Fibroblast of upper back skin (primary cell): ENCODE results near the gene CLDN6.
A peak's percentile ranks its signal among the peaks of the same experiment; 100 is the strongest.

Experiments
- DNase-seq: peaks from one replicate; pipeline ENCODE4 v3.0.0-alpha.2; 2013

The CLDN6 gene

DNA sequence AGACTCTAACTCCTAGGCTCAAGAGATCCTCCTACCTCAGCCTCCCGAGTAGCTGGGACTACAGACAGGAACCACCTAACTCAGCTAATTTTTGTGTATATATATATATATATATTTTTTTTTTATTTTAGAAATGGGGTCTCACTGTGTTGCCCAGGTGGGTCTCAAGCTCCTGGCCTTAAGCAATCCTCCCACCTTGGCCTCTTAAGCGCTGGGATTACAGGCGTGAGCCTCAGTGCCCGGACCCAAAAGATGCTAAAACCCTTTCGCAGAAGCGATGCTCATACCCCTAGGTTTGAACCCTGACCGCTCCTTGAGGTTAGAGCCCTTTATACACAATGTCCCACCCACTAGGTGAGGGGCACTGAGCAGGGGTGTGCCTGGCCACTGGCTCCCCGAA, 7.5 kb downstream of the CLDN6 start:
- DNase-seq: no peak

DNA sequence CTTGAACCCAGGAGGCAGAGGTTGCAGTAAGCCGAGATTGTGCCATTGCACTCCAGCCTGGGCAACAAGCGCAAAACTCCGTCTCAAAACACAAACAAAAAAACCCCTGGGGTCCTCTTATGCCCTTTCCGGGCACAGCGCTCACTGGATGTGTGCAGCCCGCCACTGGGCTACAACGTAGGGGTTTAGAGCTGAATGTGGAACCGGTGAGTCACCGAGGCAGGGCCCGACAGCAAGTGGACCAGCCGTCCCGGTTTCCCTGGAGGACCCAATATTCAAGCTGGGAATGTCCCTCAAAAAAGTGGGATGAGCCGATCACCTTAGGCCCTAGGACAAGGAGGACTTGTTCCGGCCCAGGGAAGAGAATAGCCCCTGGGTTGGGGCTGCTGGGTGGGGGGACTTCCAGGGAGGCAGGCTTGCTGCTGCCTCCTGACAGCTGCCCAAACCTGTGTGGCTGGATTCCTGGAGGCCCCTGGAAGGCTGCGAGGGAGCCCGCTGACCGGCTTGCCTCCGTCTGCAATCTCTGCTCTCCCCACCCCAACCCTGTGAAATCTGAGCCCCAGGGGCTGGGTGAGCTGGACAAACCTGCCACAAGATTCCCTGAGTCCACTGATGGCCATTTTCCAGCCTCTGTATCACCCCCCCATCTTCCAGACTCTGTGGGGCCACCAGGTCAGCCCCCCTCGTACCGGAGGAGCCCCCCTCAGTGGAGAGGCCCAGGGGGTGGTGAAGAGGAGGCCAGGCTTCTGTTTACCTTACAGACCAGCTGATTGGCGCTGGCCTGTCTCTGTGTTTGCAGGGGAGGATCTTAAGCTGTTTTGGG, 8.2 kb downstream of the CLDN6 start:
- no peak for DNase-seq

DNA sequence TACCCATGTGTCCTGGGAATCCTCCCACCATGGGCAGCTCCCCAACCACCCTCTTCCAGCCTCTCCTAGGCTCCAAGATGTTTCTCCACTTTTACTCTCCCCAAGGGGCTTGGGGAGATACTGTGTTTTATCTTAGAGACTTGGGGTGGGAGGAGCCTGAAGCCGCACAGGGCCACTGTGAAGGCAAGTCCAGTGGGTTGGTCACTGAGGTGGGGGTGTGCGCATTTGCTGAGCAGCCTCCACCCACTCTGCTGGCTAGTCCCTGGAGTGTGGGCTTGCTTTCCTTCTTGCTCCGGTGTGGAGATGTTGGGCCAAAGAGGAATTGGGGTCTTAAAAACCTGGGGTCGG, 9.3 kb downstream of the CLDN6 start:
- DNase-seq: no peak

DNA sequence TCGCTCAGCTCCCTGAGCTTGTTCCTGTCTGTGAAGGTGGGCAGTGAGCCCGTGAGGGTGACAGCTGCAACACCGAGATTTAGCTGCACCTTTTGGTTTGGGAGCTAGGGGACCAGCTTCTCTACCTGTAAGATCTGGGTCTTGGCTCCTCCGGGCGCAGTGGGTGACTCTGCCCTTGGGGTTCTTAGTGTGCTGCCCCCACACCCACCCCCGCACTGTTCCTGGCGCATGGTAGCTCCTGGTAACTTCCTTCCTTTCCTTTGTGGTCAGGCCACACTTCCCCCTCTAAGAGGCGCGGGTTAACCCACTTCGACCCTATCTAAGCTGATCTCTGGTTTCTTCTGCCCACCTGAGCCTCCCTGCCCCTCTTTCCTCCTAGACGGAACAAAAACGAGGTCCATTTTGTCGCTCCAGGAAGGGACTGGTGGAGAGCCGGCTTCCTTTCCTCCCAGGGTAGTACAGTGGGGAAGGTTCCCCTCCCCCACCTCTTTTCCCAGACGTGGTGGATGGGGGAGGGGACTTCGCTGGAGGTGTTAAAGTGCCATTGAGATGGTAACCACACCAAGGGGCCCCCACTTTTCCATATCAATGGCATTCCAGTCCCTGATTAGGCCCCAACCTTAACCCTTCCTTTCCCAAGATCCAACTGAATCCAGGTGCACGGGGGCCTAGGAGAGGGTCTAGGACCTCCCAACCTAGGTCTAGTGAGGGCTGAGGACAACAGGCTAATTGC, 9.9 kb downstream of the CLDN6 start:
- no peak for DNase-seq

DNA sequence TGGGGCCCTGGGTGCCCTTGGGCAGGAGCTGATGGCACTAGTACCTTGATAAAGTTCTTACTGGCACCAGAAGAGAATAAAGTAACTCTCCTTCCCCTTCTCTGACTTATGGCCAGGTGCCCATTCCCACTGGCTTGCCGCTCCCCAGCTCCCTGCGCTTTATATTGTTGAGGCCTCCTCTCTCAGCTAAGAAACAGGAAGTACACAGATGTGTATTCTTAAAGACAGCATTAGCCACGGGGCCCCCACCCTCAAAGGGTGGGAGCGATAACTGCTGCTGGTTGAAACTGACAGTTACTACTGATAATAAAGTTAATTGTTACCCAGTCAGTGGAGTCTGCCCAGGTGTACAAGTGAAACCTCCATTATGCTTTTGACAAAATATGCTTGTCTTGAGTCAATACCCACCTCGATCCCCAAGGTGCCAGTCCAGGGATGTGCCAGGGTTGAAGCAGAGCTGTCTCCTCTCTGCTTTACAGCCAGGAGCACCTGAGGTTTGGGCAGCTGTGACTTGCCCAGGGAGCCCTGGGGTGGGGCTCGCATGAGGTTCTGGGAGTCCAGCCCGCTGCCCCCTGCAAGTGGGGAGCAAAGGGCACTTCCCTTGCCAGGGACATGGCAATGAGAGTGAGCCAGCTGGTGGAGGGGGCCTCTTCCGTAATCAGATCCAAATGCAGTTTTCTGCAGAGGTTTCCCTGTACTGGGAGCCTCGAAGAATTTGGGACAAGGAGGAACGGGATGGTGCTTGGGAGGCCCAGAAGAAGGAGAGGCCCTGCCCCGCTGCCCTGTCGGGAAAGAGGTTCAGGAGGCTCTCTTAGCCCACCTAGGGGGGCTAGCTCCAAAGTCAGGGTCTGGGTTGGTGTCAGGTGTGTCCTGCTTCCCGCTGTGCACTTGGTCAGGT, 10.7 kb downstream of the CLDN6 start:
- no peak for DNase-seq

DNA sequence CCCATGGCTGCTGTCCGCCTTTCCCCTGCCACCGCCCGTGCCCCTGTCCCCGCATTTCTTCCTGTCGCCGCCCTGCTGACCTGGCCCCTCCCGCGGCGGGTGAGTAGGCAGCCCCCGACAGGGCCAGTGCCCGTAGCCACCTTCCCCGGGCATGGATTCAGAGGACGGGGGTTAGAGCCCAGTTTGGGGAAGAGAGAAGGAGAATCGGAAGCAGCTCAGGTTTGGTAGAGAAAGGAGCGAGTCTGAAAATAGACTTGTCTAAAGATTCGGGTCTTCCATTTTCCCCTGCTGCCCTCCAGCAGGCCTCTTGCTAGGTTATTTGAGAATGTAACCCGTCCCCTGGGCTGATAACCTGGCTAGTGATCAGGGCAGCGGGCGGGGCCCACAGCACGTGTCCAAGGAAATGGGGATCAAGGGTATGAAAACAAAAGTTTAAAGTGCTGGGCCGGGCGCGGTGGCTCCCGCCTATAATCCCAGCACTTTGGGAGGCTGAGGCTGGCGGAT, 13.2 kb downstream of the CLDN6 start:
- no peak for DNase-seq

DNA sequence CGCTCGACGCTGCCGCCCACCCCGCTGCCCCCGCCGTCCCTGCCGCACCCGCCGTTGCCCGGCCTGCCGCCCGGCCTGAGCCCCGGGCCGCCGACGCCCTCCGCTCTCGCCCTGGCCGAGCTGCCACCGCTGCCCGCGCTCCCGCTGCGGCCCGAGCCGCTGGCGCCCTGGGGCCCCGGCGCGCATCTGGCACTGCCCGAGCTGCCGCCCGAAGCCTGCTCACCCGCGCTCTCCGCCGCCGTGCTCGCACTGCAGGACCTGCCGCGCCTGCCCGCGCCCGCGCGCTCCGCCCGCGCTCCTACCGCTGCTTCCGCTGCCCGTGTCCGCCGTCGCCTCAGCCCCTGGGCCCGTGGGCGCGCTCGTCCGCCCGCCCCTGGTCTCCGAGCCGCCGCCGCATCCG, 13.7 kb downstream of the CLDN6 start:
- DNase-seq: no peak

DNA sequence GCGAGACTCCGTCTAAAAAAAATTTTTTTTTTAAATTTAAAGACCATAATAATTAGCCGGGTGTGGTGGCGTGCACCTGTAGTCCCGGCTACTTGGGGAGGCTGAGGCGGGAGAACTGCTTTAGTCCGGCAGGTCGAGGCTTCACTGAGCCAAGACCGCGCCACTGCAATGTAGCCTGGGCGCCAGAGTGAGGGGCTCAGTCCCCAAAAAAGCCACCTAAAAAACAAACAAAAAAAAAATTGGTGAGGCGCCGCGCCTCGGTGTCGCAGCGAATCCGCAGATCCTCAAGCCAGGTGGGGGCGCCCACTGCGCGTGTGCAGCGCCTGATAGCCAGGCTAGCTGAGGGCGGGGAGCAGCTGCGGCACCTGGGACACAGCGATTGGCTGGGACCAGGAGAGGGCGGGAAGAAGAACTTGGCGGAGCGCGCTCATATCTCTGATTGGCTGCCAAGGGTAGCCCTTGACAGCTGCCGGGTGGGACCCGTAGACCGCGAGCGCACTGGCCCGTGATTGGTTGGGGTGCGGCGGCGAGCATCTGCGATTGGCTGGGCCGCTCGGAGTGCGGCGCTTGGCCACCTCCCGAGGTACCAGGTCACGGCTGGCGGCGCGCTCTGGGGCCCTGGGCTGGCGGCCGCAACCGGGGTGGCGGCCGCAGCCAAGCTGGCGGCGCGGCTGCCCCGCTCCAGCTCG, 14.3 kb downstream of the CLDN6 start:
- DNase-seq: peak; percentile 98

DNA sequence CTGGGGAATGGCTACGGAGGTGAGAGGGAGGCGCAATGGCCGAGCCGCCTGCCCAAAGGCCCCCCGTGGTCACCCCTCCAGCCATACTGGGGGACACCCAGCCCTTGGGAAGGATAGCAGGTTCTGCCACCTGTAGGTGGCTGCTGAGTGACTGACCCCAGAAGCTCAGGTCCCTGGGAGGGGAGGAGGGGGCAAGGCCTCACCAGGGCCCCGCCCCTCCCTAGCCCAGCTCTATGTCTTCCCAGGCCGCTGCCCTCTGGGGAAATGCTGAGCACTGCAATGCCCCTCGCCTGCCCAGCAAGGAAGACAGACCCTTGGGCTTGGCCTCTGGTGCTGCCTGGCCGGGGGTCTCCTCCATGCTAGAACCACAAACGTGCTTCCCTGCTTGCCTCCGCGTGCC, 16.7 kb downstream of the CLDN6 start:
- no peak for DNase-seq

DNA sequence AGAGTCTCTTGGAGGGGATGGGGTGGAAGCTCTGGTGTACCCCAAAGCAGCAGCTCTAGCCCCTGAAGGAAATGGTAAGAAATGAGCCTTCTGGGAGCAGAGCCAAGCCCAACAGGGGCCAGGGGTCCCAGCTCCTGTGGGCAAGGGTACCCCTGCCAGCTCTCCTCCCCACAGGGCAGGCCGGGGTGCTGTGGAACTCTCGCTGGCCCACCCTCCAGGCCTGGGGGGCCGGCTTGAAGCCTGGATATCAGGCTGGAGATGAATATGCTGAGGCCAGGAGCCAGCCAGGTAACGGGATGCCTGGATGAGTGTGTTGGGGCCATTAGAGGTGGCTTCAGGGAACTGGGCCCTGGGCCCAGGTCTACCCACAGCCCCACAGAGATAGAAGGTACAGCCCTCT, 17.4 kb downstream of the CLDN6 start:
- DNase-seq: no peak

DNA sequence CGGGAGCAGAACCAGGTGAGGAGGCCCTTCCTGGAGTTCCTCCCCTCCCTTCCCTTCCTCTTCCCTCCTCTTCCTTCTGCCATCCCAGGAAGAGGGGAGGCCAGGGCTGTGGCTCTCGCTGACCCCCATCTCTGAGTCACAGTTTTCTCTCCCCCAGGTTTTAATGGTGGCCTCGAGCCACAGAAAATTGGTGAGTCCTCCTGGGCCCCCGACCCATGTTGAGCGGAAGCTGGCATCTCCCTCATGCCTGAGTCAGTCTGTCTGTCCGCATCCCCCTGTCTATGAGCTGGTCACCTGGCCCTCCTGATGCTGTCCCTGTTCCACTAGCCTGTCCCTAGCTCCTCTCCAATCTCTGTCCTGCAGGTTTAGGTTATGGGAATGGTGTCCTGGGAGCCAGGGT, 18.1 kb downstream of the CLDN6 start:
- no peak for DNase-seq

DNA sequence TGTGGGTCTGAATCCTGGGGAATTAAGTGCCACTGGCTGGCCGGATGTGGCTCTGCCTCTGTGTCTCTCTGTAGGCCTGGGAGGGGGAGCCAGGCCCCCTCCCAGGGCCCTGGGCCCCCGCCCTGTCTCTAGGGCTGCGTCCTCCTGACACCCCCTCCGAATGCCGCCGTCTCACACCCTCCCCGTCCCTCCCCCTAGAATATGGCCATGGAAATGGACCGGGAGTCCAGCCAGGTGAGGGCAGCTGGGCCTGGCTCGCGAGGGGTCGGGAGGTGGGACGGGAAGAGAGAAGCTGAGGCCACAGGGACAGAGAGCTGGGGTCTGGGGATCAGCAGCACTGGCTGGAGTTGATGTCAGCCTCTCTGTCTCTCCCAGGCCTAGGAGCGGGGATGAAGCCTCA, 21.7 kb downstream of the CLDN6 start:
- DNase-seq: no peak

DNA sequence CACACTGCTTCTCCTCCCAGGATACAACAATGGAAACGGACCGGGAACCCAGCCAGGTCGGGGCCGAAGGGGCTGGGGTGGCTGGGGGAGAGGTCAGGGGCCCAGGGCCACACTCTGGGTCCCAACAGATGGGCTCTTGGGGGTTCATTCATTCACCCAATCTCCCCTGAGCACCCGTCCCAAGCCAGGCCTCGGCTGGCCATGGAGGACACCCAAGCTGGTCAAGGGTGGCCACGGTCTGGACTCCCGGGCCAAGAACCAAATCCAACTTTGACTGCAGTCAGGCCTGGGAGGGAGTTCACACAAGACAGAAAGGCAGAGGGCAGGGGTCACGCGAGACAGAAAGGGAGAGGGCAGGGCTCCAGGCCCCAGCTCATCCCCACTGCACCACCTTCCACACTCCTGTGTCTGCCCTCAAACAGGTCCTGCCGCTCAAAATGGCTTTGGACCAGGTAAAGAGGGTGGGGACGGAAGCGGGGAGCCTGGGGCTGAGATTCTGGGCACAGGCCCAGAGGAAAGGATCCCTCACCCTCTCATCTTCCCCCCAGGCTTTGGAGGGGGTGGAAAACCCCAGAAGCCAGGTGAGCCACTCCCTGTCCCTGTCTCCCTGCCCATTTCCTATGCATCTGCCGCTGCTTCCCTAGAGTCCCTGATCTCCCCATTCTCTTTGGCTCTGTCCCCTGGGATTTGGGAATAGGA, 25.5 kb downstream of the CLDN6 start:
- no peak for DNase-seq

DNA sequence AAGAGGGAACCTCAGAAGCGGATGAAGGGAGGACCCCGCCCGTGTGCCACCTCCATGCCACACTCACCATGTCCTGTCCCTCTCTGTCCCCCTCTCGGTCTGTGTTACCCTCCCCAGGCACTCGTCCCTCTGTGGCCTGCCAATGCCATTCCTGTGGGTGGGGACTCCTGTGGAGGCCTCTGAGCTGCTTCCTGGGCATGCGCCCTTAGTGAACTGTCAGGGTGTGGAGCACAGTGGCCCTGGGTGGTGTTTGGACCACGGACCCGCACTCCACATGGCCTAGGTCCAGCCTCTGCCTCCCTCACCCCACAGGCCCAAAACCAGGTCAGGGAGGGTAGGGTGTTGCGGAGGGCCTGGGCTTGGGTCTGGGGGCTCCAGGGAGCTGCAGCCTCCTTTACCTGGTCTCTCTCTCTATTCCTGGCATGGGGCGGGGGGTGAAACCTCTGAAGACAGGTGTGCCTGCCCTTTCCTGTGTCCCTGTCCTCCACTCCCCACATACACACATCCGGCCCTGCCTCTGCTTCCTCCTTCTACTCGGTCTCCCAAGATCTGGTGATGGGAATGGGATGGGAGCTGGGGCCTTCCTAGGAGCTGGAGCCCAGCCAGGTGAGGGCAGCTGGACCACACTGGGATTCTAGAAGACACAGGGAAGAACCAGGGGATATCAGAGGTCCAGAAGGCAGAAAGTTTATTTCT, 26.3 kb downstream of the CLDN6 start:
- no peak for DNase-seq

DNA sequence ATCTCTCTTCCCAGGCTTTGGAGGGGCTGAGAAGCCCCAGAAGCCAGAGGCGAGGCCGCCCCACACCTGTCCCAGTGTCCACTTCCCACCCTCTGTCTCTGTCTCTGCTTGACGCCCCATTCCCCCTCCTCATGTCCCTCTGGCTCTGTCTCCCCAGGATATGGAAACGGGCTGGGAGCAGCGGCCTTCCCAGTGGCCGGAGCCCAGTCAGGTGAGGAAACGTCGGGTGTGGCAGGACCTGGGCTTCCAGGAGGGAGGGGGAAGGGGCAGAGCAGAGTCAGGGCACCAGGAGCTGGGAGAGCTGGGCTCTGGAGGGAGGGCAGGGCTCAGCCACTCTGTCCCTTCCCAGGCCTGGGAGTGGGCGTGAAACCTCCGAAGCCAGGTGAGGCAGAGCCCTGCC, 27.1 kb downstream of the CLDN6 start:
- DNase-seq: no peak

DNA sequence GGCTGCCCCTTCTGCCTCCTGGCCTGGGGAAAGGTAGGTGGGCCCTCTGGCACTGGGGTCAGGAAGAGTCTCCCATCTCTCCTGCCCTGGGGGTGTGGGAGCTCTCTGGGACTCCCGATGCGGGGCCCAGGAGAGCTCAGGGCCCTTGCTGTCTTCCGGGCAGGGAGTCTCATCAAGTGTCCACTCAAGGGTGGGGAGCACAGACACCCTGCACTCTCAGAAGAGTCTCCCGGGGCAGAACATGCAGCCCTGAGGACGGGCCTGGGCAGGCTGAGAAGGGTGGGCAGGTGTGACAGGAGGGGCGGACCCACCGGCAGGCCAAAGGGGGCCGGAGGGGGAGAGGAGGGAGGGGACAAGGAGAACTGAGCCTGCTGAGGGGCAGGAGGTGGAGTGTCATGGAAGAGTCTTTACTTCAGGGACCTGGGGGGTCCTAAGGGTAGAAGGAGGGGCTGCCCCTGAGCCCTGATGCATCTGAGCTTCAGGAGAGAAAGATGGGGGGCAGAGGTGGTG, 29.3 kb downstream of the CLDN6 start:
- DNase-seq: no peak

DNA sequence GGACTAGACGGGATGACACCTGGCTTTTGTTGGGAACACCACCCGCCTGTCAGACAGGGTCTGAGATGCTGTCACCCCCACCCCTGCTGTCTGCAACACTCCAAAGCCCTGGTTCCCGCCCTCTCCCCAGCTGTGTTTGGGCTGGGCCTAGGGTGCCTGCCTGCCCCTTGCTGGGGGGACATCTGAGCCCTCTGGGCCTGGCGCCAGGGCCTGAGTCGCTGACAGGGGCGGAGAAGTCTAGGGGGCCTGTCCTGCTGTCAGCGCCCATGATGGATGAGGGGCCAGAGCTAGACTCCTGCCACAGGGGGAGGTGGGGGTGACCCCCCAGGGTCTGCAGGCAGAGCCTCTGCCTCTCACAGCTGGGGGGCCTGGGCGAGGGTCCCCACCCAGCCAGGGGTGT, 30.1 kb downstream of the CLDN6 start:
- peak; percentile 45 for DNase-seq

DNA sequence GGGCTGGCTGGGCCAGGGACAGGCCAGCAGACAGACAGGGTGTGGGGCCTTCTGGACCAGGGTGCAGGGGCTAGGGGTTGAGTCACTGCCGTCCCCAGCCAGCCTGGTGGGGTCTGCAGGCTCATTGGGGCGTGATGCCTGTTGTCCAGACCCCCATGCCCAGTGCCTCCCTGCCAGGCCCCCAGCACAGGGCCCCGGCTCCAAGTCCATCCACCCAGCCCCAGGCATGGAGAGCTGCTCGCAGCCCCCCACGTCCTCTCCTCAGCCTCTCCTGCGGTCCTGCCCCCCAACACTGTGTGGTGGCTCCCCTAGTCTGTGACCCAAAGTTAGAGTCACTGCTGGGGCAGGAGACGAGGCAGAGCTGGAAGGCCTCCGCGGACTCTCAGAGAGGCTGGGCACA, 30.7 kb downstream of the CLDN6 start:
- no peak for DNase-seq

DNA sequence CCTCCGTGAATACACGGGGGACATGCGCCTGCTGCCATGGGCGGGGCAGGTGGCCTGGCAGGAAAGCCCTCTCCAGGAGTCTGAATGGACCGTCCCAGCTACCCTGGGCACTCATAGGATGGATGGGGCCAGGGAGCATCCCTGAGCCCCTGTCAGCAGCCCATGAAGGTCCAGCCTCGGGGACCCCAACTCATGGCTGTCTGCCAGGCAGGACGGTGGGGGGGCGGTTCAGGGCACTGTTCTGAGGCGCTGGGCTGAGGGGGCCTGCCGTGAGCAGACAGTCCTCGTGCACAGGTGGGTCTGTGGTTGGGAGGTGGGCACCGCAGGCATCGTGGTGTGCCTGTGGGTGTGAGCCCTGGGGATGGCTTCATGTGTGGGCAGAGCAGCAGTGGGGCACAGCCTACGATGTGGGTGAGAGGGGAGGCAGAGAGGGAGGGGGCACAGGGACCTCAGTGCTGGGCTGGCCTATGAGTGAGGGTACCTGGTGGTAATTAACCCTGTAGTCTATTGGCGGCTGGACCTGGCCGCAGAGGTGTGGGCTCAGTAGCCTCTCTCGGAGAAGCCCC, 31.3 kb downstream of the CLDN6 start:
- no peak for DNase-seq

DNA sequence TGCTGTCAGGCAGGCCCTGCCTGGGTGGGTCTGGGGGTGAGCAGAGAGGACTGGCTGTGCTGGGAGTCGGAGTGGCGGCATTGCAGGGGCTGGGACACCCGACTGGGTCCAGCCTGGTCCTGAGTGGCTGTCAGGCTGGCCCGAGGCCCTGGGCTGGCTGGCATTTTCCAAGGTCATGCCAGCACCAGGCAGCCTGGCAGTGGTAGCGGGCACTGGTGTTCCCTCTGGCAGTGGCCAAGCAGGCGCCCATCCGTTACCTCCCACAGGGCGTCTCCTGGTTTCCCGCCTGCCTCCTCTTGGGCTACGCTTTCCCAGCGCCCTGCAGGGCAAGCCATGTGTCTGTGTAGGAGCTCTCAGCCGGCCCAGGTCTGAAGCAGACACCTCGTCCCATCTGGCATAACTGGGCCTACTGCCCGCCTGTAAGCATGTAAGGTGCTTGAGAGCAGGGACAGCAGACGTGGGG, 32.1 kb downstream of the CLDN6 start:
- no peak for DNase-seq

DNA sequence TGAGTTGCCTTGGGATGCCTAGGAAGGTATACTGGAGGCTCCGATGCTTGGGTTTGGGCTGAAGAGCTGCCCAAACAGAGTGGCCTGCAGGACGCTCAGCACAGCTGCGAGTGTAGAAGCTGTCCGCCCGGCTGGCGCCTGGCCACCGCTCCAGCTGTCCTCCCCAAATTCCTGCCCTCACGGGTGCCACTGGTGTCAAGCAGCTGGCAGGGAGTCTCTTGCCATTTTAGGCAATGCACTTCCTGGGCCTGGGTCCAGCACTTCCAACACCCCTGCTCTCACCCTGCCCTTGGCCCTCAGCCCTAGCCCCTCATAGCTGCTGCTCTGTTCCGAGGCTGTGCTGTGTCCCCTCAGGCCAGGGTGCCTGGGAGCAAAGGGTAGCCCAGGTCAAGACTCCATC, 32.5 kb downstream of the CLDN6 start:
- DNase-seq: no peak
